Glutamatergic neuron (in vitro differentiated cells): ENCODE measurements around the gene LRCH1. TPM values are rescaled to one million over a fixed set of nuclear protein-coding genes. Genes with fewer than 3 reads are reported as not detected.
"Not testable (repeated sequence)": the region's sequence is repeated elsewhere in the genome, so short reads cannot be mapped to it uniquely, and the experiment has no call there.

Experiments used
- DNase-seq: peaks from one replicate; pipeline ENCODE4 v3.0.0; 2022
- H3K27ac Mint-ChIP-seq: one replicate; pipeline ENCODE4 v1.8.0; 2020; ENCODE audit warnings: mild to moderate bottlenecking, mixed read lengths, inconsistent platforms; ENCODE audit not compliant: unreplicated experiment
- H3K27me3 Mint-ChIP-seq: one replicate; pipeline ENCODE4 v1.8.0; 2020; ENCODE audit warnings: mild to moderate bottlenecking, moderate library complexity, mixed read lengths, inconsistent platforms; ENCODE audit not compliant: unreplicated experiment
- H3K36me3 Mint-ChIP-seq: one replicate; pipeline ENCODE4 v1.8.0; 2020; ENCODE audit warnings: mild to moderate bottlenecking, mixed read lengths, inconsistent platforms; ENCODE audit not compliant: unreplicated experiment
- H3K4me1 Mint-ChIP-seq: one replicate; pipeline ENCODE4 v1.8.0; 2020; ENCODE audit warnings: mild to moderate bottlenecking, low read depth, mixed read lengths, inconsistent platforms; ENCODE audit not compliant: unreplicated experiment
- H3K4me3 Mint-ChIP-seq: one replicate; pipeline ENCODE4 v1.8.0; 2020; ENCODE audit warnings: mild to moderate bottlenecking, mixed read lengths, inconsistent platforms; ENCODE audit not compliant: unreplicated experiment
- H3K9me3 Mint-ChIP-seq: one replicate; pipeline ENCODE4 v1.8.0; 2020; ENCODE audit warnings: mild to moderate bottlenecking, moderate library complexity, mixed read lengths, inconsistent platforms; ENCODE audit not compliant: unreplicated experiment
- CTCF ChIP-seq: fragments of 200-600 bp; sonication (generic); IDR thresholded peaks from one replicate; pipeline ENCODE4 v1.5.0; 2021; ENCODE audit not compliant: partially characterized antibody, unreplicated experiment
- total RNA-seq: library from RNA; stranded (reverse); fragmentation: NEBNext Ultra II Directional; extraction: Animal tissue kit (Norgen Biotek cat#: 25700); gene quantifications from one replicate; pipeline ENCODE4 v1.2.1, GENCODE V29; 2021; ENCODE audit not compliant: unreplicated experiment

Gene LRCH1
- total RNA-seq, 1 donor from 2014 or later = 40.6 TPM

- Mint-ChIP-seq H3K36me3 (no peaks in the 10 kb centered on the region), H3K27me3 (peaks cover 4% of the 10 kb centered on the region), H3K4me3 (no peak overlapping the region), H3K4me1 (peaks cover 1% of the 10 kb centered on the region), H3K27ac (no peak overlapping the region), H3K9me3 (no peaks in the 10 kb centered on the region)
- no peak for DNase-seq
- no peak for TF ChIP-seq CTCF
Measured at GRCh38 chr13:46756977-46757376, 204.0 kb downstream of the LRCH1 start.

- no peak for TF ChIP-seq CTCF
- Mint-ChIP-seq H3K4me1 (no peaks in the 10 kb centered on the region), H3K4me3 (no peak overlapping the region), H3K27ac (no peak overlapping the region), H3K36me3 (no peaks in the 10 kb centered on the region), H3K9me3 (no peaks in the 10 kb centered on the region), H3K27me3 (peaks cover 4% of the 10 kb centered on the region)
- no peak for DNase-seq
Measured at GRCh38 chr13:46757640-46758039, 204.7 kb downstream of the LRCH1 start.

- H3K36me3 Mint-ChIP-seq = no peaks in the 10 kb centered on the region
- H3K27me3 Mint-ChIP-seq = peaks cover 4% of the 10 kb centered on the region
- no peak for TF ChIP-seq CTCF
- no peak for DNase-seq
- H3K4me1 Mint-ChIP-seq = peaks cover 4% of the 10 kb centered on the region
- no peak overlapping the region for H3K27ac Mint-ChIP-seq
- no peak overlapping the region for H3K4me3 Mint-ChIP-seq
- H3K9me3 Mint-ChIP-seq = no peaks in the 10 kb centered on the region
Measured at GRCh38 chr13:46759846-46760245, 206.9 kb downstream of the LRCH1 start.

GRCh38 chr13:46761174-46761573 is 208.2 kb downstream of the LRCH1 start:
- H3K4me1 Mint-ChIP-seq = peaks cover 4% of the 10 kb centered on the region
- no peaks in the 10 kb centered on the region for H3K36me3 Mint-ChIP-seq
- no peak overlapping the region for H3K4me3 Mint-ChIP-seq
- no peak overlapping the region for H3K27ac Mint-ChIP-seq
- no peak for TF ChIP-seq CTCF
- DNase-seq = no peak
- no peaks in the 10 kb centered on the region for H3K9me3 Mint-ChIP-seq
- H3K27me3 Mint-ChIP-seq = peaks cover 4% of the 10 kb centered on the region

- no peak overlapping the region for H3K27ac Mint-ChIP-seq
- H3K27me3 Mint-ChIP-seq = peaks cover 4% of the 10 kb centered on the region
- H3K4me3 Mint-ChIP-seq = no peak overlapping the region
- H3K9me3 Mint-ChIP-seq = no peaks in the 10 kb centered on the region
- DNase-seq = no peak
- H3K36me3 Mint-ChIP-seq = no peaks in the 10 kb centered on the region
- peaks cover 4% of the 10 kb centered on the region for H3K4me1 Mint-ChIP-seq
- TF ChIP-seq CTCF = no peak
Measured at GRCh38 chr13:46761866-46762265, 208.9 kb downstream of the LRCH1 start.

GRCh38 chr13:46769925-46770324 is 217.0 kb downstream of the LRCH1 start:
- H3K4me1 Mint-ChIP-seq, H3K9me3 Mint-ChIP-seq, H3K4me3 Mint-ChIP-seq, H3K27me3 Mint-ChIP-seq, DNase-seq, H3K27ac Mint-ChIP-seq, H3K36me3 Mint-ChIP-seq: not testable (repeated sequence)
